Gastrocnemius medialis (tissue), 4 donors: ENCODE measurements around the gene GIMAP8.

Source experiments
- CTCF ChIP-seq, 5 experiments: fragments of 450-650 bp in 3 of 5; fragments of 200-600 bp in 2 of 5; sonication (generic) in 2 of 5; IDR thresholded peaks in 4 of 5; conservative IDR thresholded peaks in 1 of 5; 1 replicate in 4 of 5; 2 replicates in 1 of 5; pipeline ENCODE4 v1.5.1; 2016 to 2019; ENCODE audit warnings: antibody characterized with exemption in 5 of 5, mild to moderate bottlenecking in 3 of 5, moderate library complexity in 3 of 5
- POLR2A ChIP-seq, 2 donors: fragments of 450-650 bp; IDR thresholded peaks; one replicate each; pipeline ENCODE4 v1.6.1; 2017; ENCODE audit warnings: antibody characterized with exemption in 2 of 2, mild to moderate bottlenecking in 2 of 2, moderate library complexity in 2 of 2

- no peak for TF ChIP-seq CTCF (IDR thresholded peaks at IDR 0.05 in 4 of 5, conservative IDR thresholded peaks at IDR 0.05 in 1 of 5)
- no peak for TF ChIP-seq POLR2A (IDR thresholded peaks at IDR 0.05)
Measured at GRCh38 chr7:150458235-150458634, 7.8 kb downstream of the GIMAP8 start.
